Trophoblast cell (in vitro differentiated cells and primary cell): ENCODE results near the gene MST1.
A peak's percentile ranks its signal among the peaks of the same experiment; 100 is the strongest.

Source experiments
- DNase-seq, 2 donors: peaks; one replicate each; pipeline ENCODE4 v3.0.0-alpha.2; 2016
- H2AFZ ChIP-seq: 2 replicates; pipeline ENCODE4 v1.6.1; 2013; ENCODE audit warnings: low read length, moderate library complexity, mild to moderate bottlenecking; ENCODE audit not compliant: insufficient read depth, poor library complexity
- H2AK5ac ChIP-seq: 2 replicates; pipeline ENCODE4 v1.6.1; 2013; ENCODE audit warnings: mild to moderate bottlenecking, low read length
- H2BK120ac ChIP-seq: 2 replicates; pipeline ENCODE4 v1.6.1; 2013; ENCODE audit warnings: low read length, mild to moderate bottlenecking, moderate library complexity; ENCODE audit not compliant: insufficient read depth, poor library complexity
- H2BK12ac ChIP-seq: 2 replicates; pipeline ENCODE4 v1.6.1; 2013; ENCODE audit warnings: mild to moderate bottlenecking, low read length, moderate library complexity
- H2BK5ac ChIP-seq: 2 replicates; pipeline ENCODE4 v1.6.1; 2013; ENCODE audit warnings: low read length, low read depth, moderate library complexity, mild to moderate bottlenecking; ENCODE audit not compliant: poor library complexity
- H3K14ac ChIP-seq: 2 replicates; pipeline ENCODE4 v1.6.1; 2013; ENCODE audit warnings: mild to moderate bottlenecking, low read length
- H3K18ac ChIP-seq: 2 replicates; pipeline ENCODE4 v1.6.1; 2013; ENCODE audit warnings: mild to moderate bottlenecking, low read length
- H3K23ac ChIP-seq: 2 replicates; pipeline ENCODE4 v1.6.1; 2013; ENCODE audit warnings: low read length
- H3K27ac ChIP-seq: 2 replicates; pipeline ENCODE4 v1.5.1; 2013; ENCODE audit warnings: low read depth, mild to moderate bottlenecking, inconsistent platforms, low read length, moderate library complexity
- H3K27me3 ChIP-seq: 2 replicates; pipeline ENCODE4 v1.6.1; 2013; ENCODE audit warnings: inconsistent platforms, mild to moderate bottlenecking, low read length, moderate library complexity; ENCODE audit not compliant: insufficient read depth
- H3K36me3 ChIP-seq, 2 experiments: 1 replicate in 1 of 2; 2 replicates in 1 of 2; pipeline ENCODE4 v1.6.1; 2013; ENCODE audit warnings: low read length in 2 of 2, mild to moderate bottlenecking in 2 of 2, moderate library complexity in 1 of 2; ENCODE audit not compliant: insufficient read depth in 2 of 2, control insufficient read depth in 1 of 2
- H3K4ac ChIP-seq: 2 replicates; pipeline ENCODE4 v1.6.1; 2013; ENCODE audit warnings: low read depth, mild to moderate bottlenecking, low read length, moderate library complexity
- H3K4me1 ChIP-seq, 2 experiments: 1 replicate in 1 of 2; 2 replicates in 1 of 2; pipeline ENCODE4 v1.6.1; 2013; ENCODE audit warnings: low read length in 2 of 2, mild to moderate bottlenecking in 2 of 2, moderate library complexity in 1 of 2; ENCODE audit not compliant: insufficient read depth in 2 of 2, control insufficient read depth in 1 of 2
- H3K4me2 ChIP-seq: 2 replicates; pipeline ENCODE4 v1.6.1; 2013; ENCODE audit warnings: inconsistent platforms, mild to moderate bottlenecking, low read length, moderate library complexity
- H3K4me3 ChIP-seq: 2 replicates; pipeline ENCODE4 v1.5.1; 2013; ENCODE audit warnings: mild to moderate bottlenecking, low read depth, low read length, inconsistent platforms
- H3K79me1 ChIP-seq: one replicate; pipeline ENCODE4 v1.6.1; 2013; ENCODE audit warnings: low read length
- H3K79me2 ChIP-seq: 2 replicates; pipeline ENCODE4 v1.6.1; 2013; ENCODE audit warnings: low read length, mild to moderate bottlenecking; ENCODE audit not compliant: control insufficient read depth, insufficient read depth, poor library complexity
- H3K9ac ChIP-seq: 2 replicates; pipeline ENCODE4 v1.6.1; 2013; ENCODE audit warnings: mild to moderate bottlenecking, low read length
- H3K9me3 ChIP-seq: 2 replicates; pipeline ENCODE4 v1.6.1; 2013; ENCODE audit warnings: low read depth, mild to moderate bottlenecking, control low read depth, inconsistent platforms, low read length; ENCODE audit not compliant: insufficient read depth
- H4K12ac ChIP-seq: 2 replicates; pipeline ENCODE4 v1.6.1; 2013; ENCODE audit warnings: low read depth, mild to moderate bottlenecking, low read length, moderate library complexity
- H4K8ac ChIP-seq: 2 replicates; pipeline ENCODE4 v1.6.1; 2013; ENCODE audit warnings: low read depth, mild to moderate bottlenecking, low read length, moderate library complexity
- H4K91ac ChIP-seq: one replicate; pipeline ENCODE4 v1.6.1; 2013; ENCODE audit warnings: low read depth, mild to moderate bottlenecking, low read length, moderate library complexity
- WGBS: extraction: QIAGEN DNeasy Blood & Tissue Kit; methylation state at CpG from one replicate; pipeline ENCODE4 v1.1.7; 2013; ENCODE audit warnings: missing lambda C conversion rate; ENCODE audit not compliant: insufficient read length, insufficient coverage; ENCODE audit errors: extremely low coverage; 5-methylcytosine and 5-hydroxymethylcytosine counted together

The MST1 gene

DNA sequence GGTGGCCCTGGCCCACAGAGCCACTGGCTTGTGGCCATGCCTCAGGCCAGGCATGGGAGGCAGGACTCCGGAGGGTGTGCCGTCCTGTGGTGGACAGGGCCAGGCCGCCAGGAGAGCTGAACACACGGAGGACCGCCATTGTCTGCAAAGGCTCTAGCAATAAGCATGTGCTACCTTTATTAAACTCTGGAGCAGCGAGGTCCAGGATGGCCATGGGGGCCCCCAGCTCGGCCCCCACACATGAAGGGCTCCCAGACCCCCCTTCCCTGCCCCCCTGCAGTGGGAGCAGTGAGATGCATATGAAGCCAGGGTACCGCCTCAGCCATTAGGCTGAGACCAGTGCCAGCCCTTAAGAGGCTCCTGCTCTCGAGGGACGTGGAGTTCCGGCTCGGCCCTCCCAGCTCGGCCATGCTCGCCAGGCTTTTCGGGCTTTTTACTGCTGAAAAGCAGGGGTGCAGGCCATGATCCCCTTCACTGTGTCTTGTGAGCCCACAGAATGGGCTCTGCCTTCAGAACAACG is 27.5 kb upstream of the MST1 start:
- Histone ChIP-seq H4K8ac (no peak overlapping the region), H2AK5ac (no peak overlapping the region), H3K4ac (no peak overlapping the region), H3K9ac (no peak overlapping the region), H3K4me2 (no peak overlapping the region), H3K27me3 (no peaks in the 10 kb centered on the region), H3K36me3 (peaks cover 24 to 36% of the 10 kb centered on the region in 2 experiments), H3K9me3 (peaks cover 7% of the 10 kb centered on the region), H3K79me2 (no peaks in the 10 kb centered on the region), H2BK12ac (no peak overlapping the region), H4K12ac (no peak overlapping the region), H3K14ac (no peak overlapping the region), H2BK120ac (no peak overlapping the region), H2AFZ (no peak overlapping the region), H3K79me1 (no peaks in the 10 kb centered on the region), H4K91ac (no peak overlapping the region), H2BK5ac (no peak overlapping the region), H3K18ac (no peak overlapping the region), H3K4me3 (no peak overlapping the region), H3K27ac (no peak overlapping the region), H3K23ac (no peak overlapping the region), H3K4me1 (peaks cover 5 to 11% of the 10 kb centered on the region in 2 experiments)
- no peak for DNase-seq
- no CpG with 5 or more reads among the region's 16 CpGs for WGBS

DNA sequence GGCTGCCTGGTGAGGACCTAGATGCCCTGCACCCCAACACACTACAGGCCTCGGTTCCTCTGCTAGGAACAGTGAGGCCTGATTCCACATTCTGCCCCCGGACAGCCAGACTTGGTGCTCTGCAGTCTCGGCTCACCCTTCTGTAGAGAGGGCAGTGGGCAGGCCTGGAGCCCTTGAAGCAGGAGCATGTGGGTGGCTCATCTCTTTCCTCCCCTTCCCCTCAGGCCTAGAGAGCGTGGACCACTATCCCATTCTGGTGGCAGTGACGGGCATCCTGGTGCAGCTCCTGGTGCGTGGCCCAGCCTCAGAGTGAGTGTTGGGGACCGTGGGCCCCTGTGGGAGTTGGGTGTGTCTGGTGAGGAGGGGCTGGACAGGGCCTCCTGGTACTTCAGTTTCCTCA is 26.9 kb upstream of the MST1 start:
- Histone ChIP-seq H3K27me3 (no peaks in the 10 kb centered on the region), H2BK120ac (no peak overlapping the region), H3K79me2 (no peaks in the 10 kb centered on the region), H3K14ac (no peak overlapping the region), H4K12ac (no peak overlapping the region), H3K36me3 (peaks cover 18 to 30% of the 10 kb centered on the region in 2 experiments), H2BK12ac (no peak overlapping the region), H3K79me1 (no peaks in the 10 kb centered on the region), H4K91ac (no peak overlapping the region), H4K8ac (no peak overlapping the region), H3K23ac (no peak overlapping the region), H3K4ac (no peak overlapping the region), H2AK5ac (no peak overlapping the region), H3K9ac (no peak overlapping the region), H3K4me3 (no peak overlapping the region), H3K4me2 (no peak overlapping the region), H3K9me3 (peaks cover 7% of the 10 kb centered on the region), H2AFZ (no peak overlapping the region), H3K27ac (no peak overlapping the region), H2BK5ac (no peak overlapping the region), H3K18ac (no peak overlapping the region), H3K4me1 (peaks cover 5 to 11% of the 10 kb centered on the region in 2 experiments)
- DNase-seq: no peak
- no CpG with 5 or more reads among the region's 7 CpGs for WGBS

DNA sequence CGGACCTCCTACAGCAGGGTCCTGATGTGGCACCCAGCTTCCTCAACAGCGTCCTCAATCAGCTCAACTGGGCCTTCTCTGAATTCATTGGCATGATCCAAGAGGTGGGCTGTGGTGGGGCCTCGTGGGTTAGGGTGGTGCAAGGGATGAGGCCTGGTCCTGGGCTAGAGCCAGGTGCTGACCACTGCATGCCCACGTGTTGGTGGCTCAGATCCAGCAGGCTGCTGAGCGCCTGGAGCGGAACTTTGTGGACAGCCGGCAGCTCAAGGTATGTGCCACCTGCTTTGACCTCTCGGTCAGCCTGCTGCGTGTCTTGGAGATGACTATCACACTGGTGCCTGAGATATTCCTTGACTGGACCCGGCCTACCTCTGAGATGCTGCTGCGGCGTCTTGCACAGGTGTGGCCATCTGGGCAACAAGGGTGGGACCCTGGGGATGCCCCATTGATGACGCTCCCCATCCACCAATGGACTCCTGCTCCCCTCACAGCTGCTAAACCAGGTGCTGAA is 26.4 kb upstream of the MST1 start:
- peaks cover 7% of the 10 kb centered on the region for H3K9me3 ChIP-seq
- no peaks in the 10 kb centered on the region for H3K79me2 ChIP-seq
- peak; percentile 30 to 40 for DNase-seq
- no peak overlapping the region for H4K12ac ChIP-seq
- no peak overlapping the region for H3K23ac ChIP-seq
- no CpG with 5 or more reads among the region's 13 CpGs for WGBS
- no peak overlapping the region for H2BK120ac ChIP-seq
- H3K4me3 ChIP-seq: no peak overlapping the region
- no peak overlapping the region for H3K4me2 ChIP-seq
- H3K27me3 ChIP-seq: no peaks in the 10 kb centered on the region
- no peak overlapping the region for H2AFZ ChIP-seq
- peaks cover 5 to 11% of the 10 kb centered on the region in 2 experiments for H3K4me1 ChIP-seq
- H2BK5ac ChIP-seq: no peak overlapping the region
- H2BK12ac ChIP-seq: no peak overlapping the region
- no peak overlapping the region for H3K14ac ChIP-seq
- no peak overlapping the region for H4K91ac ChIP-seq
- no peaks in the 10 kb centered on the region for H3K79me1 ChIP-seq
- no peak overlapping the region for H3K4ac ChIP-seq
- no peak overlapping the region for H4K8ac ChIP-seq
- no peak overlapping the region for H2AK5ac ChIP-seq
- H3K9ac ChIP-seq: no peak overlapping the region
- no peak overlapping the region for H3K18ac ChIP-seq
- H3K27ac ChIP-seq: no peak overlapping the region
- H3K36me3 ChIP-seq: peaks cover 13 to 25% of the 10 kb centered on the region in 2 experiments

DNA sequence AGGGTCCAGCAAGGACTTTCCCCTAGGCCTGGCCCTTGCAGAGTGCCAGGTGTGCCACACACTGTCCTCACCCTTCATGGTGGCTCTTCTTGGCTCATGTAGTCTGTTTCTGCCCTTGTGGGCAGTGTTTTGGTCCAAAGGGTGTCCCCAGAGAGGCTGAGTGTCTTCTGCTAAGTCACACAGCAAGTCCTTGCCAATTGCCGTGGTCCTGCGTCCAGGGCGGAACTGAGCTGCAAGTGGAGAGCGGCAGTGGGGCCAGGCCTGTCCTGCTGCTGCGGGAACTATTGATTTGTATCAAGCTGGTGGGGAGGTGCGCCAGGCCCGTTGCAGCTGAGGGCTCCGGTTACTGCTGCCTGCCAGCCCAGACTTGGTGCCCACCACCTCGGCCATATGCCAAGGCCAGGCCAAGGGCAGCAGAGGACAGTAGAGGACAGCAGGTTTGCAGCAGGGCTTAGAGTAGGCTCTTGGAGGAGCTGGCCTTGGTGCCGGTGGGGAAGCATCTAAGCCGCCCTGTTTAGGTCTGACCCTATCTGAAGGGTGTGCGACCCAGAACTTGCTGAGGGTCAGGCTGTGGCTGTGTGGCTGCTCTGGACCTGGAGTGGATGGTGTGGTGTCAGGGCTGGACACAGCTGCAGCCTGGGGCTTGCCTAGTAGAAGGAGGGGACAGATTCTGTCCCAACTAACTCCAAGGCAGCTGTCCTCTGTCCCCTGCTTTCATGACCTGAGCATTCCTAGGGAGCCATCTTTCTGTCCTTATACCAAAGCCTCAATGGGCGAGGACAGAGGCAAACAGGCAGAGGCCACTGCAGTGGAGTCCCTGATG is 25.7 kb upstream of the MST1 start:
- no CpG with 5 or more reads among the region's 13 CpGs for WGBS
- Histone ChIP-seq H3K27ac (no peak overlapping the region), H3K27me3 (no peaks in the 10 kb centered on the region), H3K4me1 (peaks cover 5 to 11% of the 10 kb centered on the region in 2 experiments), H2BK12ac (no peak overlapping the region), H3K4me3 (no peak overlapping the region), H4K12ac (no peak overlapping the region), H3K23ac (no peak overlapping the region), H2BK120ac (no peak overlapping the region), H2BK5ac (no peak overlapping the region), H3K79me2 (no peaks in the 10 kb centered on the region), H2AFZ (no peak overlapping the region), H3K4ac (no peak overlapping the region), H3K4me2 (no peak overlapping the region), H4K8ac (no peak overlapping the region), H3K9me3 (peaks cover 7% of the 10 kb centered on the region), H3K18ac (no peak overlapping the region), H3K14ac (no peak overlapping the region), H2AK5ac (no peak overlapping the region), H4K91ac (no peak overlapping the region), H3K79me1 (no peaks in the 10 kb centered on the region), H3K9ac (no peak overlapping the region), H3K36me3 (peaks cover 10 to 20% of the 10 kb centered on the region in 2 experiments)
- no peak for DNase-seq
